MM.1S (cell line): ENCODE data around the gene PLCH2.

ENCODE experiments used
- DNase-seq: peaks from one replicate; pipeline ENCODE4 v3.0.0-alpha.2; 2015
- H2AFZ ChIP-seq: fragments of 300-600 bp; sonication (generic); 2 replicates; pipeline ENCODE4 v1.6.0; 2016; ENCODE audit warnings: antibody characterized with exemption, low read length
- H3F3A ChIP-seq: fragments of 300-600 bp; sonication (generic); 2 replicates; pipeline ENCODE4 v1.6.1; 2016; ENCODE audit warnings: mild to moderate bottlenecking, antibody characterized with exemption, low read length, moderate library complexity, mixed read lengths; ENCODE audit not compliant: insufficient read depth
- H3K27ac ChIP-seq: fragments of 300-600 bp; sonication (generic); 2 replicates; pipeline ENCODE4 v1.5.1; 2016; ENCODE audit warnings: mild to moderate bottlenecking, low read length
- H3K27me3 ChIP-seq: fragments of 300-600 bp; sonication (generic); replicated peaks from 2 replicates; pipeline ENCODE4 v1.6.0; 2016; ENCODE audit warnings: low read length; ENCODE audit not compliant: insufficient read depth
- H3K36me3 ChIP-seq: fragments of 300-600 bp; sonication (generic); replicated peaks from 2 replicates; pipeline ENCODE4 v1.6.1; 2016; ENCODE audit warnings: mild to moderate bottlenecking, low read length, mixed read lengths; ENCODE audit not compliant: insufficient read depth
- H3K4me1 ChIP-seq: fragments of 300-600 bp; sonication (generic); 2 replicates; pipeline ENCODE4 v1.6.1; 2016; ENCODE audit warnings: low read length, mixed read lengths
- H3K4me2 ChIP-seq: fragments of 300-600 bp; sonication (generic); 2 replicates; pipeline ENCODE4 v1.6.0; 2016; ENCODE audit warnings: low read depth, low read length
- H3K4me3 ChIP-seq: fragments of 300-600 bp; sonication (generic); 2 replicates; pipeline ENCODE4 v1.5.1; 2016; ENCODE audit warnings: low read length, mixed read lengths
- H3K79me2 ChIP-seq: fragments of 300-600 bp; sonication (generic); 2 replicates; pipeline ENCODE4 v1.6.1; 2016; ENCODE audit warnings: mixed run types, low read length, mixed read lengths
- H3K9ac ChIP-seq: fragments of 300-600 bp; sonication (generic); 2 replicates; pipeline ENCODE4 v1.6.1; 2016; ENCODE audit warnings: low read length, mixed read lengths
- H3K9me2 ChIP-seq: fragments of 300-600 bp; sonication (generic); replicated peaks from 2 replicates; pipeline ENCODE4 v1.6.1; 2016; ENCODE audit warnings: mild to moderate bottlenecking, low read length, mixed read lengths; ENCODE audit not compliant: insufficient read depth
- H3K9me3 ChIP-seq: fragments of 300-600 bp; sonication (generic); replicated peaks from 2 replicates; pipeline ENCODE4 v1.6.1; 2016; ENCODE audit warnings: mild to moderate bottlenecking, low read length, mixed read lengths; ENCODE audit not compliant: insufficient read depth
- H4K20me1 ChIP-seq: fragments of 300-600 bp; sonication (generic); 2 replicates; pipeline ENCODE4 v1.6.1; 2016; ENCODE audit warnings: mild to moderate bottlenecking, low read length, moderate library complexity, mixed read lengths; ENCODE audit not compliant: insufficient read depth
- EZH2 ChIP-seq: fragments of 300-600 bp; sonication (generic); optimal IDR thresholded peaks from 2 replicates; pipeline ENCODE3; 2017; ENCODE audit warnings: low read depth, mild to moderate bottlenecking, antibody characterized with exemption, low read length, mixed read lengths
- EZH2phosphoT487 ChIP-seq: fragments of 300-600 bp; sonication (generic); IDR thresholded peaks from 2 replicates; pipeline ENCODE4 v1.6.1; 2018; ENCODE audit warnings: antibody characterized with exemption, low read length
- TF ChIP-seq, protein P1 (sequence below): fragments of 300-600 bp; sonication (generic); IDR thresholded peaks from 2 replicates; pipeline ENCODE4 v1.5.1; 2016; ENCODE audit warnings: antibody characterized with exemption, low read length, mixed read lengths

The PLCH2 gene

DNA sequence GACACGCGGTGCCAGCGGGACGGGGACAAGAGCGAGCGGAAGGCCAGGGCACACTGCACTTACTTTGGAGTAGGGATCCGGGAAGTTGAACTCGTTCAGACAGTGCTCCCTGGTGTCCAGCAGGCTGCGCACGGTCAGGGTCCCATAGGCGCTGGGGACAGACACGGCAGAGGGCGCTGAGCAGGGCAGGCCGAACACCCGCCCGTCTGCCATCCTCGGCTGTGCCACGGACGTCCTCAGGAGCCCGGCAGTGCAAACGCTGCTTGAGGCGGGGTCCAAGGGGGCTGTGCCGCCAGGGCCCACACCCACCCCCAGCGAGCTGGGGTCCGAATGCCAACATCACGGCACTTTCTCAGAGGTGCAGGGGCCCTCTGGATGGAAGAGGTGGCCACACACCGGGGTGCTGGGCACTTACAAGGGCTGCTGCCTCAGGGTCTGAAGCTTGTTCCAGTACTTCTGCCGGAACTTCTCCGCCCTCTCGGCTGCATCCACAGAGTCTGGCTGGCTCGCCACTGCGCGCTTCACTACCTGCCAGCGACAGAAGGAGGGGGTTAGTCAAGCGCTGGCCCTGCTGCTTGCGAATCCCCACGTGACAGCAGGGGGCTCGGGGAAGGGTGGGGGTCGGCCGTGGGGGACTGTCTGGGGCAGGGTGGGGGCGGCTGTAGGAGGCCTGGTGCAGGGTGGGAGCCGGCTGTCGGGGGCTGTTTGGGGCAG is 38.0 kb downstream of the PLCH2 start:
- H3K9me2 ChIP-seq: no peaks in the 10 kb centered on the region
- no peaks in the 10 kb centered on the region for H3K4me1 ChIP-seq
- H3K27me3 ChIP-seq: no peaks in the 10 kb centered on the region
- H3K27ac ChIP-seq: no peak overlapping the region
- no peak overlapping the region for H3K9ac ChIP-seq
- H3F3A ChIP-seq: no peaks in the 10 kb centered on the region
- no peak for DNase-seq
- TF ChIP-seq, protein P1, sequence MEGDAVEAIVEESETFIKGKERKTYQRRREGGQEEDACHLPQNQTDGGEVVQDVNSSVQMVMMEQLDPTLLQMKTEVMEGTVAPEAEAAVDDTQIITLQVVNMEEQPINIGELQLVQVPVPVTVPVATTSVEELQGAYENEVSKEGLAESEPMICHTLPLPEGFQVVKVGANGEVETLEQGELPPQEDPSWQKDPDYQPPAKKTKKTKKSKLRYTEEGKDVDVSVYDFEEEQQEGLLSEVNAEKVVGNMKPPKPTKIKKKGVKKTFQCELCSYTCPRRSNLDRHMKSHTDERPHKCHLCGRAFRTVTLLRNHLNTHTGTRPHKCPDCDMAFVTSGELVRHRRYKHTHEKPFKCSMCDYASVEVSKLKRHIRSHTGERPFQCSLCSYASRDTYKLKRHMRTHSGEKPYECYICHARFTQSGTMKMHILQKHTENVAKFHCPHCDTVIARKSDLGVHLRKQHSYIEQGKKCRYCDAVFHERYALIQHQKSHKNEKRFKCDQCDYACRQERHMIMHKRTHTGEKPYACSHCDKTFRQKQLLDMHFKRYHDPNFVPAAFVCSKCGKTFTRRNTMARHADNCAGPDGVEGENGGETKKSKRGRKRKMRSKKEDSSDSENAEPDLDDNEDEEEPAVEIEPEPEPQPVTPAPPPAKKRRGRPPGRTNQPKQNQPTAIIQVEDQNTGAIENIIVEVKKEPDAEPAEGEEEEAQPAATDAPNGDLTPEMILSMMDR: no peak
- no peak for TF ChIP-seq EZH2phosphoT487
- TF ChIP-seq EZH2: no peak
- H3K9me3 ChIP-seq: no peaks in the 10 kb centered on the region
- H3K4me2 ChIP-seq: no peak overlapping the region
- H3K4me3 ChIP-seq: no peak overlapping the region
- H2AFZ ChIP-seq: no peak overlapping the region
- H3K36me3 ChIP-seq: 0 out of 2 replicates have a peak, but pooled peaks cover 3% of the 10 kb centered on the region
- H4K20me1 ChIP-seq: no peaks in the 10 kb centered on the region
- no peaks in the 10 kb centered on the region for H3K79me2 ChIP-seq

DNA sequence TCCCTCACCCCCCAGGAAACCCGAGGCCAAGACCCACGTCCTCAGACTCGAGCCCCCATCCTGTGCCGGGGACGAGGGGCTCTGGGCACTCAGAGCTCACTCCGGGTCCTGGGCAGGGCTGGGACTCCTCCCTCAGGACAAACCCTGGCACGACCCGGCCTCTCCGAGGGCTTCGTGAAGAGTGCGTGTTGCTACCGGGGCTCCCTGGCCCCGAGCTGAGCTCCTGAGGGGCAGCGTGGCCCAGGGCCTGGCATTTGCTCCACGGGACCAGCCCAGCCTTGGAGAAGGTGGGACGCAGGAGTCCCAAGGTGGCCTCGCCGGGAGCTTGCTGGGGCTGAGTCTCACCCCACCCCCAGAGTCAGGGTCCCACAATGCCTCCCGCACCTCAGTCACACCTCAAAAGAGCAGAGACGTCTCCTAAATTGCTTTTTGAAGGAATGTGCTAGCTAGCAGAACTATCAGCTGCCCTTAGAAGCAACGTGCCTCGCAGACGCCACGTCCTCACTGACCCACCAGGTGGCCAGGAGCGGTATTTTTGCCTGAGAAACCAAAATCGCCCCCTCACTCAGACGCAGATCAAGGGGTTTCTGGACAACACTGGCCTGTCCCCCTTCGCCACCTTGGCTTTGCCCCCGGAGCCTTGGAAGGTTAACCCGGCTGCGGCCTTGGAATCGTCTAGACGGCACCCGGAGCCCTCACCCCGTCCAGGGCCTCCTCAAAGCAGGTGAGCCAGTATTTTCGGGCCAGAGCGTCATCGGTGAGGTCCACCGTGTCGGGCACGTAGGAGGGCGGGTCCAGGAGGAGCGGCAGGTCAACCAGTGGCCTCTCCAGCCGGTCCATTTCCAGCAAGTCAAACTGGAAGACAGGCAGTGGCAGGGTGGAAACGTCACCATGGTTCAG is 39.0 kb downstream of the PLCH2 start:
- Histone ChIP-seq H3K4me2 (no peak overlapping the region), H3K9me2 (no peaks in the 10 kb centered on the region), H3K9me3 (no peaks in the 10 kb centered on the region), H3K36me3 (0 out of 2 replicates have a peak, but pooled peaks cover 3% of the 10 kb centered on the region), H3K9ac (no peak overlapping the region), H3K27ac (no peak overlapping the region), H3K27me3 (no peaks in the 10 kb centered on the region), H4K20me1 (no peaks in the 10 kb centered on the region), H3K79me2 (no peaks in the 10 kb centered on the region), H3K4me1 (no peaks in the 10 kb centered on the region), H3F3A (no peaks in the 10 kb centered on the region), H3K4me3 (no peak overlapping the region), H2AFZ (no peak overlapping the region)
- DNase-seq: no peak
- TF ChIP-seq EZH2: no peak
- TF ChIP-seq EZH2phosphoT487: no peak
- TF ChIP-seq, protein P1: no peak

DNA sequence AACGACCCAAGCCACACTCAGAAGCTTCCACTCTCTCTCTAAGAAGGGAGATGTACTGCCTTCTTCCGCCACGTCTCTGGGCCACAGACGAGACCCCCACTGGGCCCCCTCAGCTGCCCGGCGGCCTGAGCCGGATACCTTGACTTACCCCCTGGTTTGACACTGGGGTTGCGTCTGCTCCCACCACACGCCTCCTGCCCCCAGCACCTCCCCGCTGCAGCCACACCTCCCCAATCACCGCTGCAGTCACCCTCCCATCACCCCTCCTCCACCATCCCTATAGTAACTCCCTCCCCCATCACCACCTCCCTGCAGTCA is 39.6 kb downstream of the PLCH2 start:
- no peaks in the 10 kb centered on the region for H3K27me3 ChIP-seq
- no peak overlapping the region for H3K4me3 ChIP-seq
- no peaks in the 10 kb centered on the region for H3F3A ChIP-seq
- H3K9ac ChIP-seq: no peak overlapping the region
- TF ChIP-seq, protein P1: no peak
- H3K27ac ChIP-seq: no peak overlapping the region
- H3K79me2 ChIP-seq: peaks cover under 1% of the 10 kb centered on the region; the same call in 1 of the 2 replicates
- H3K4me1 ChIP-seq: no peaks in the 10 kb centered on the region
- no peak for DNase-seq
- no peaks in the 10 kb centered on the region for H3K9me2 ChIP-seq
- no peaks in the 10 kb centered on the region for H4K20me1 ChIP-seq
- H2AFZ ChIP-seq: no peak overlapping the region
- no peak overlapping the region for H3K4me2 ChIP-seq
- H3K9me3 ChIP-seq: no peaks in the 10 kb centered on the region
- H3K36me3 ChIP-seq: 0 out of 2 replicates have a peak, but pooled peaks cover 3% of the 10 kb centered on the region
